Glutamatergic neuron (in vitro differentiated cells): ENCODE measurements around the gene AGTRAP. TPM values are rescaled to one million over a fixed set of nuclear protein-coding genes. Genes with fewer than 3 reads are reported as not detected.

Experiments
- DNase-seq: peaks from one replicate; pipeline ENCODE4 v3.0.0; 2022
- H3K27ac Mint-ChIP-seq: one replicate; pipeline ENCODE4 v1.8.0; 2020; ENCODE audit warnings: mild to moderate bottlenecking, mixed read lengths, inconsistent platforms; ENCODE audit not compliant: unreplicated experiment
- H3K27me3 Mint-ChIP-seq: one replicate; pipeline ENCODE4 v1.8.0; 2020; ENCODE audit warnings: mild to moderate bottlenecking, moderate library complexity, mixed read lengths, inconsistent platforms; ENCODE audit not compliant: unreplicated experiment
- H3K36me3 Mint-ChIP-seq: one replicate; pipeline ENCODE4 v1.8.0; 2020; ENCODE audit warnings: mild to moderate bottlenecking, mixed read lengths, inconsistent platforms; ENCODE audit not compliant: unreplicated experiment
- H3K4me1 Mint-ChIP-seq: one replicate; pipeline ENCODE4 v1.8.0; 2020; ENCODE audit warnings: mild to moderate bottlenecking, low read depth, mixed read lengths, inconsistent platforms; ENCODE audit not compliant: unreplicated experiment
- H3K4me3 Mint-ChIP-seq: one replicate; pipeline ENCODE4 v1.8.0; 2020; ENCODE audit warnings: mild to moderate bottlenecking, mixed read lengths, inconsistent platforms; ENCODE audit not compliant: unreplicated experiment
- H3K9me3 Mint-ChIP-seq: one replicate; pipeline ENCODE4 v1.8.0; 2020; ENCODE audit warnings: mild to moderate bottlenecking, moderate library complexity, mixed read lengths, inconsistent platforms; ENCODE audit not compliant: unreplicated experiment
- CTCF ChIP-seq: fragments of 200-600 bp; sonication (generic); IDR thresholded peaks from one replicate; pipeline ENCODE4 v1.5.0; 2021; ENCODE audit not compliant: partially characterized antibody, unreplicated experiment
- total RNA-seq: library from RNA; stranded (reverse); fragmentation: NEBNext Ultra II Directional; extraction: Animal tissue kit (Norgen Biotek cat#: 25700); gene quantifications from one replicate; pipeline ENCODE4 v1.2.1, GENCODE V29; 2021; ENCODE audit not compliant: unreplicated experiment

AGTRAP gene
- total RNA-seq, 1 donor from 2014 or later, result 6.1 TPM

GRCh38 chr1:11768821-11769220 is 32.9 kb downstream of the AGTRAP start:
- Mint-ChIP-seq H3K4me3 (no peak overlapping the region), H3K36me3 (no peaks in the 10 kb centered on the region), H3K9me3 (peaks cover 1% of the 10 kb centered on the region), H3K27ac (no peak overlapping the region), H3K4me1 (peaks cover 3% of the 10 kb centered on the region), H3K27me3 (peaks cover 3% of the 10 kb centered on the region)
- no peak for DNase-seq
- TF ChIP-seq CTCF, result no peak

GRCh38 chr1:11769274-11769673 is 33.3 kb downstream of the AGTRAP start:
- H3K36me3 Mint-ChIP-seq, result no peaks in the 10 kb centered on the region
- peaks cover 3% of the 10 kb centered on the region for H3K4me1 Mint-ChIP-seq
- no peak for TF ChIP-seq CTCF
- H3K27ac Mint-ChIP-seq, result no peak overlapping the region
- H3K9me3 Mint-ChIP-seq, result peaks cover 1% of the 10 kb centered on the region
- no peak for DNase-seq
- no peak overlapping the region for H3K4me3 Mint-ChIP-seq
- H3K27me3 Mint-ChIP-seq, result peaks cover 2% of the 10 kb centered on the region

GRCh38 chr1:11770011-11770410 is 34.1 kb downstream of the AGTRAP start:
- Mint-ChIP-seq H3K9me3 (peaks cover 1% of the 10 kb centered on the region), H3K36me3 (no peaks in the 10 kb centered on the region), H3K4me1 (peaks cover 3% of the 10 kb centered on the region), H3K27me3 (peaks cover 4% of the 10 kb centered on the region), H3K4me3 (no peak overlapping the region), H3K27ac (no peak overlapping the region)
- no peak for TF ChIP-seq CTCF
- DNase-seq, result no peak

DNA sequence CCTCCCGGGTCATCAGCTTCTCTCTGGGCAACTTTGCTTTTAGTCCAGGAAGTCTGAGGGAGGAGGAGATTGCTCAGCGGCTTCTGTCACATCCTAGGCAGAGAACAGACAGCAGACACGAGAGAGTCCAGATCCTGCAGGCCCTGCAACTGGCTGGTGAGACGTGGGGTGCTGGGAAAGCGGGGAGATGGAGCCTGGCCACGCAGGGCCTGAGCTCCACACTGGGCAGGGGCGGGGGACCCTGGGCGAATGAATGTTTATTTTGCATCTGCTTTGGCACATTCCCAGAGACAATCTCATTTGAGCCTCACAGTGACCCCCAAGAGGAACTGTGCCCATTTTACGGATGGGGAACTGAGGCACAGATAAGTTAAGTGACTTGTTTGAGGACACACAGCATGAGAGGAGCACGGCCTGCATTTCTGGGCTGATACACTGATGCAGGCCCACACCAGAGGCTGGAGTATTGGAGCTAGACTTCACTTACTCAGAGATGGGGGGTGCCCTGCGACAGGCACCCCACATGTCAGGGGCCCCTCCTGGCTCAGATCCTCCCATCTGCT is 35.6 kb downstream of the AGTRAP start:
- no peaks in the 10 kb centered on the region for H3K36me3 Mint-ChIP-seq
- peaks cover 4% of the 10 kb centered on the region for H3K27me3 Mint-ChIP-seq
- peaks cover 1% of the 10 kb centered on the region for H3K9me3 Mint-ChIP-seq

DNA sequence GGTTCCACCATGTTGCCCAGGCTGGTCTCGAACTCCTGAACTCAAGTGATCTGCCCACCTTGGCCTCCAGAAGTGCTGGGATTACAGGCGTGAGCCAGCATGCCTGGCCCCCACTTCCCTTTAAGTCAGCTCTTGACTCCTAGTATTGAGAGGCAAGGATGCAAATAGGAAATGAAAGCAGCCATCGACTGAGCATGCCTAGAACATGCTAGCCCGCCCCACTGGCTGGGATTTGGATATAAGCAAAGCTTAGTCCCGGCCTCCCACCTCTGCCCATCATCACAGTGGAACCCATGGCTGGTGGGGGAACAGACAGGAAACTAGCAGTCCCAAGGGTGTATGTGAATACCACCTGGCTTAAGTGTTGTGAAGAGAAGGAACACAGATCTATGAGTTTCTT is 36.5 kb downstream of the AGTRAP start:
- no peak for TF ChIP-seq CTCF
- no peak for DNase-seq
- H3K4me3 Mint-ChIP-seq, result no peak overlapping the region
- H3K4me1 Mint-ChIP-seq, result no peaks in the 10 kb centered on the region
- H3K27me3 Mint-ChIP-seq, result peaks cover 3% of the 10 kb centered on the region
- no peak overlapping the region for H3K27ac Mint-ChIP-seq
- H3K36me3 Mint-ChIP-seq, result no peaks in the 10 kb centered on the region
- peaks cover 3% of the 10 kb centered on the region for H3K9me3 Mint-ChIP-seq

More for the DNA sequence above, 35.6 kb downstream of the AGTRAP start:
- Mint-ChIP-seq H3K4me3 (no peak overlapping the region), H3K27ac (no peak overlapping the region), H3K4me1 (peaks cover 3% of the 10 kb centered on the region)
- TF ChIP-seq CTCF, result no peak
- DNase-seq, result no peak
